ENCODE results near the gene YY2. TPM values are rescaled to one million over a fixed set of nuclear protein-coding genes. Genes with fewer than 3 reads are reported as not detected.

The YY2 gene
- total RNA-seq, 1 donor from 2014 or later: 0.79 TPM

GRCh38 chrX:21907260-21907659 is 51.5 kb downstream of the YY2 start:
- no peak overlapping the region for H3K4me3 ChIP-seq (ENCODE audit: low read depth, low read length)
- TF ChIP-seq CTCF (IDR thresholded peaks at IDR 0.05; ENCODE audit: insufficient read depth, low read length, severe bottlenecking): no peak
- FAIRE-seq (no peak), DNase-seq (ENCODE audit: low read depth) (no peak)
- H3K36me3 ChIP-seq (ENCODE audit: control insufficient read depth, insufficient read depth, low read length): no peaks in the 10 kb centered on the region
- no peaks in the 10 kb centered on the region for H3K27me3 ChIP-seq (ENCODE audit: control insufficient read depth, insufficient read depth, low read length)

Other genes starting within 250 kb of the YY2 start
- not detected in 2 replicates for gene KLHL34, start 197.7 kb upstream of the YY2 start, total RNA-seq
- not detected in 2 replicates for gene SMPX, start 97.9 kb upstream of the YY2 start, total RNA-seq
- 3.9 and 4.6 TPM in 2 replicates for gene MBTPS2, start 16.4 kb upstream of the YY2 start, total RNA-seq
- 200 and 252 TPM in 2 replicates for gene SMS, start 84.7 kb downstream of the YY2 start, total RNA-seq
- 5.3 and 16.6 TPM in 2 replicates for gene PHEX, start 176.3 kb downstream of the YY2 start, total RNA-seq